Heart right ventricle (tissue), 16 donors: ENCODE results near the gene CBFA2T3. TPM values are rescaled to one million over a fixed set of nuclear protein-coding genes. Genes with fewer than 3 reads are reported as not detected.
"Not testable (repeated sequence)": the region's sequence is repeated elsewhere in the genome, so short reads cannot be mapped to it uniquely, and the experiment has no call there.

Experiments used
- ATAC-seq, 8 donors: fragments of 200-7000 bp; cut with Tn5 transposase; one replicate each; pipeline ENCODE4 v1.9.1; 2020; ENCODE audit warnings: mild to moderate bottlenecking in 8 of 8, moderate library complexity in 8 of 8, moderate number of reproducible peaks in 1 of 8
- DNase-seq, 2 donors: peaks; one replicate each; pipeline ENCODE4 v3.0.0-alpha.2; 2020
- H3K27ac ChIP-seq, 10 donors: fragments of 200-600 bp; sonication (generic) in 2 of 10; one replicate each; pipeline versions ENCODE4 v1.5.0 to v1.8.0; 2020 to 2022; ENCODE audit warnings: mild to moderate bottlenecking in 3 of 10
- H3K27me3 ChIP-seq, 7 donors: fragments of 200-600 bp; one replicate each; pipeline ENCODE4 v1.8.0; 2021 to 2022; ENCODE audit warnings: mild to moderate bottlenecking in 2 of 7
- H3K36me3 ChIP-seq, 9 donors: fragments of 200-600 bp; sonication (generic) in 1 of 9; one replicate each; pipeline versions ENCODE4 v1.5.0 to v1.8.0; 2020 to 2022; ENCODE audit warnings: mild to moderate bottlenecking in 2 of 9
- H3K4me1 ChIP-seq, 9 donors: fragments of 200-600 bp; sonication (generic) in 1 of 9; one replicate each; pipeline versions ENCODE4 v1.5.0 to v1.8.0; 2020 to 2022; ENCODE audit warnings: mild to moderate bottlenecking in 4 of 9
- H3K4me3 ChIP-seq, 10 donors: fragments of 200-600 bp; sonication (generic) in 2 of 10; one replicate each; pipeline versions ENCODE4 v1.5.0 to v1.8.0; 2020 to 2022; ENCODE audit warnings: mild to moderate bottlenecking in 7 of 10, moderate library complexity in 2 of 10
- H3K9me3 ChIP-seq, 11 donors: fragments of 200-600 bp in 10 of 11; sonication (generic) in 2 of 11; one replicate each; pipeline versions ENCODE4 v1.5.0 to v1.8.0; 2013 to 2022; ENCODE audit warnings: mild to moderate bottlenecking in 2 of 11, control low read depth in 1 of 11, moderate library complexity in 1 of 11
- WGBS, 2 donors: extraction: QIAGEN DNeasy Blood & Tissue Kit; methylation state at CpG; one replicate each; pipeline ENCODE4 v1.1.7; 2013; ENCODE audit warnings: inconsistent platforms in 1 of 2; 5-methylcytosine and 5-hydroxymethylcytosine counted together
- intact Hi-C, 10 donors: fragments of 100-400 bp; cut with DNase I; formaldehyde crosslinking; loops; one replicate each; pipeline versions ENCODE4 v1.11.1 to v1.14.2; 2022
- polyA plus RNA-seq, 2 donors: library from polyadenylated mRNA; stranded (reverse); fragments of 200-250 nt; gene quantifications; one replicate each; pipeline ENCODE4 v1.2.3, GENCODE V29; 2013
- total RNA-seq, 10 donors: library from RNA; stranded (reverse); fragmentation: NEBNext Ultra II Directional in 3 of 10; extraction: Animal tissue kit (Norgen Biotek cat#: 25700) in 3 of 10; gene quantifications; one replicate each; pipeline versions ENCODE4 v1.2.1 to v1.2.4, GENCODE V29; 2021 to 2023
- TF ChIP-seq, protein P1 (sequence below), 9 donors: fragments of 200-600 bp; sonication (generic) in 2 of 9; IDR thresholded peaks; one replicate each; pipeline versions ENCODE4 v1.5.0 to v1.8.0; 2021 to 2022; ENCODE audit warnings: antibody characterized with exemption in 9 of 9, mild to moderate bottlenecking in 5 of 9, moderate library complexity in 1 of 9
- donor health status: Arrhythmogenic right ventricular cardiomyopathy.
- donor health status: ischemic (EF 13 %, LVEDD 7.1; RV severe dilation, severe dysfunction).
- donor health status: healthy with polysubstance abuse.
- donor health status: DM: no; HTN: yes; CAD: no.
- donor health status: DM: no; HTN: no; CAD: no.
- donor health status: ischemic (EF 25% LVEDD 6.9; RV normal size, moderate dysfunction).
- donor health status: ischemic (EF 25% LVEDD 5.7; RV mildly dilated, moderate dysfunction).
- donor health status: healthy.
- donor health status: DM: yes; HTN: yes; CAD: no.
- donor health status: Ischemic cardiomyopathy.
- donor health status: ischemic (EF 35%, LVEDD 5.7; RV mildly dilated, moderate dysfunction).
- donor health status: nonischemic (EF 11% LVEDD 7.7; RV severe dilation, severe dysfunction).
- donor health status: DM: yes; HTN: yes; CAD: no.
- donor health status: PGD.
- donor health status: ischemic (EF 29% LVEDD 5.4; RV normal size, mild dysfunction).
- donor health status: nonischemic (EF 23%, LVEDD 6.1; RV moderate dilation, normal function).

CBFA2T3 gene
- total and polyA plus RNA-seq, 12 donors: 3.1 to 17.6 (median 6.1) TPM

DNA sequence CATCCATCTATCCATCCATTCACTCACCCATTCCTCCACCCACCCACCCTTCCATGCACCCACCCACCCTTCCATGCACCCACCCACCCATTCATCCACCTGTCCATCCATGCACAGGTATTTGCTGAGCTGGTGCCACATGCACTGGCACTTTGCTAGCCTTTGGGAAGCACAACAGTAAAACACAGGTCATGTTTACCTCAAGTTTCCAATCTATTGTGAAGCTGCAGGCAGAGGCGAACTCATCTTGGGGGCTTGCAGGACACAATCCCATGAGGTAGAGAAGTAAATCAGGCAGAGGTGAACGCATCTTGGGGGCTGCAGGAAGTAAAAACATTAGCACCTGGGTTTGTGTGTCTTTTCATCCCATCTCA, 35.6 kb upstream of the CBFA2T3 start:
- Histone ChIP-seq H3K9me3 (no peaks in the 10 kb centered on the region), H3K27ac (no peak overlapping the region), H3K36me3 (no peaks in the 10 kb centered on the region), H3K4me3 (no peak overlapping the region), H3K27me3 (peaks cover 4 to 40% (median 24%) of the 10 kb centered on the region in 7 donors), H3K4me1 (no peaks in the 10 kb centered on the region)
- intact Hi-C loops: no loop called here
- DNase-seq (no peak), ATAC-seq (no peak)
- 77 to 82% methylated on average over 2 of the region's 2 CpGs for WGBS, 2 donors
- TF ChIP-seq, protein P1, sequence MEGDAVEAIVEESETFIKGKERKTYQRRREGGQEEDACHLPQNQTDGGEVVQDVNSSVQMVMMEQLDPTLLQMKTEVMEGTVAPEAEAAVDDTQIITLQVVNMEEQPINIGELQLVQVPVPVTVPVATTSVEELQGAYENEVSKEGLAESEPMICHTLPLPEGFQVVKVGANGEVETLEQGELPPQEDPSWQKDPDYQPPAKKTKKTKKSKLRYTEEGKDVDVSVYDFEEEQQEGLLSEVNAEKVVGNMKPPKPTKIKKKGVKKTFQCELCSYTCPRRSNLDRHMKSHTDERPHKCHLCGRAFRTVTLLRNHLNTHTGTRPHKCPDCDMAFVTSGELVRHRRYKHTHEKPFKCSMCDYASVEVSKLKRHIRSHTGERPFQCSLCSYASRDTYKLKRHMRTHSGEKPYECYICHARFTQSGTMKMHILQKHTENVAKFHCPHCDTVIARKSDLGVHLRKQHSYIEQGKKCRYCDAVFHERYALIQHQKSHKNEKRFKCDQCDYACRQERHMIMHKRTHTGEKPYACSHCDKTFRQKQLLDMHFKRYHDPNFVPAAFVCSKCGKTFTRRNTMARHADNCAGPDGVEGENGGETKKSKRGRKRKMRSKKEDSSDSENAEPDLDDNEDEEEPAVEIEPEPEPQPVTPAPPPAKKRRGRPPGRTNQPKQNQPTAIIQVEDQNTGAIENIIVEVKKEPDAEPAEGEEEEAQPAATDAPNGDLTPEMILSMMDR (IDR thresholded peaks at IDR 0.05): no peak

DNA sequence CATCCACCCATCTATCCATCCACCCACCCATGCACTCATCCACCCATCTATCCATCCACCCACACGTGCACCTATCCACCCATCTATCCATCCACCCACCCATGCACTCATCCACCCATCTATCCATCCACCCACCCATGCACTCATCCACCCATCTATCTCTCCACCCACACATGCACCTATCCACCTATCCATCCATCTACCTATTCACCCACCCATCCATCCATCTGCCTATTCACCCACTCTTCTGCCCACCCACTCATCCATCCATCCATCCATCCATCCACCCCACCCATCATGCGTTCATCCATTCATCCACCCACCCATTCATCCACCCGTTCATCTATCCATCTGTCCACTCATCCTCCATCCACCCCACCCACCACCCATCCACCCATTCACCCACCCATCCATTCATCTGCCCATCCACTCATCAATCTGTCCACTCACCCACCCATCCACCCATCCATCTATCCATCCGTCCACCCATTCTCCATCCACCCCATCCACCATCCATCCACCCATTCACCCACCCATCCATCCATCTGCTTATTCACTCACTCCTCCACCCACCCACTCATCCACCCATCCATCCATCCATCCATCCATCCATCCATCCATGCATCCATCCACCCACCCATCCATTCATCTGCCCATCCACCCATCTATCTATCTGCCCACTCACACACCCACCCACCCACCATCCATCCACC, 35.1 kb upstream of the CBFA2T3 start:
- intact Hi-C loops: no loop called here
- Histone ChIP-seq H3K4me1 (no peaks in the 10 kb centered on the region), H3K36me3 (no peaks in the 10 kb centered on the region), H3K27me3 (peaks cover 4 to 46% (median 27%) of the 10 kb centered on the region in 7 donors), H3K9me3 (no peaks in the 10 kb centered on the region), H3K27ac (no peak overlapping the region), H3K4me3 (no peak overlapping the region)
- DNase-seq (no peak), ATAC-seq (no peak)
- TF ChIP-seq, protein P1 (IDR thresholded peaks at IDR 0.05): no peak
- 81 to 83% methylated on average over 4 of the region's 4 CpGs for WGBS, 2 donors

DNA sequence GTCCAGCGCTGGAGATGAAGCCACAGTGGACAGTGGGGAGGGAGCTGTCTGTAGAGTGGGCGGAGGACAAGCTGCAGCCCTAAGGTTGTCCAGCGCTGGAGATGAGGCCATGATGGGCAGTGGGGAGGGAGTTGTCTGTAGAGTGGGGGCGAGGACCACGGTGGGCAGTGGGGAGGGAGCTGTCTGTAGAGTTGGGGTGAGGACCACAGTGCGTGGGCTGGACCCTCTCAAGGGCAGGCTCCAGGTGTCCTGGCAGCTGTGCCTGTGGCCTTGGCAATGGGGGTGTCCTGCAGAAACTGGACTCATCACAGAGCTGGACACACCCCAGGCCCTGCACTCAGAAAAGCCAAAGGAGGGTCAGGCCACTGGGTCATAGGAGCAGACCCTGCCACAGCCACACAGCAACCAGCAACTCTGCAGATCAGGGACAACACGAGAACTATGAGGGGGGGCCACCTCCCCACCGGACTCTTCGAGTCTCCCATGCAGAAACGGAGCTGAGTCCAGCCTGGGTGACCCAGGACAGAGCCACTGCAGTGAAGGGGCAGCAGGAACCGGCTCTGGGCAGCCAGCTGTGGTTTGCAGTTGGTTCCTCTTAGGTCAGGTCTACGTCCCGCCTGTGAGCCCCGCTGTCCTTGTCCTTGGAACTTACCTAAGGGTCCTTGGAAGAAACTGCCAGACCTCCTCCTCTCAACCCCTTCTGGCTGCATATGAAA, 33.4 kb upstream of the CBFA2T3 start:
- TF ChIP-seq, protein P1 (IDR thresholded peaks at IDR 0.05): no peak
- no peak overlapping the region for H3K27ac ChIP-seq
- no peaks in the 10 kb centered on the region for H3K36me3 ChIP-seq
- no peak for DNase-seq
- ATAC-seq: peak in 1 of 8 donors; percentile 22
- no peak overlapping the region for H3K4me3 ChIP-seq
- WGBS, 2 donors: 77 to 79% methylated on average over 14 of the region's 14 CpGs
- H3K4me1 ChIP-seq: no peaks in the 10 kb centered on the region
- peaks cover 4 to 55% (median 35%) of the 10 kb centered on the region in 7 donors for H3K27me3 ChIP-seq
- no peaks in the 10 kb centered on the region for H3K9me3 ChIP-seq
- intact Hi-C loops: no loop called here

DNA sequence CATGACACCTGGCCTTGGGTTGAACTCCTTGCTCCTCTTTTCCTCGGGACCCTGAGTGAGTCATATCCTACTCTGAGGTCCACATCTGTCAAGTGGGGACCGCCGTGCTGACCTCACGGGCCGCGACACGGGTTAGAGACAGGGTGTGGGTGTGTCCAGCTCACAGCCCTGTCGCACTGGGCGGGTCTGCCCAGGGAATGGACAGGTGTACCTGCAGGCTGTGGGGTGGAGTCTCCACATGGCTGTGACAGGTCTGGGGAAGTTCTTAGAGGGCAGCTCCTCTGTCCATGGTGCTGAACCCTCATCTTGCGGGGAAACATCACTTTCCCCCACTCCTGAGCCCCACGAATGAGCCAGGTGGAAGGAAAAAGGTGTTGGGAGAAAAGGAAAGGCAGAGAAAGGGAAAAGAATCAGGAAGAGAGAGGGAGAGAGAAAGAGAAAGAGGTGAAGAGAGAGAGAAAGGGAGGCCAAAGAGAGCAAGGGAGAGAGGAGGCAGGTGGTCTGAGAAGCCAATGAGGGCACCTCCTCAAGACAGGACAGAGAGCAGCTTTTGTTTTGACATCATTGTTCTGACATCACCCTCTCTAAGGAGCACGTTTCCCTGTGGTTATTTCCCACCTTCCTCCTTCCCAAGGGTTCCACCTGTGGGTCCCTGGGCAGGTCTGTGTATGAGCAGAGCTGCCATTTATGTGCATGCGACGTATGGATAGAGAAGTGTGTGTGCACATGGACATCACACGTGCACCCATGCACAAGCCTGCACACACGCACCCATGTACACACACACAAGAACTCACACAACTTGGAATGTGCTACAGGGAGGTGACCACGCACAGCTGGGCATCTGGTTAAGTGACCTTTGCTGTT, 32.6 kb upstream of the CBFA2T3 start:
- Histone ChIP-seq H3K27me3 (peaks cover 1 to 53% (median 35%) of the 10 kb centered on the region in 7 donors), H3K27ac (no peak overlapping the region), H3K36me3 (no peaks in the 10 kb centered on the region), H3K9me3 (no peaks in the 10 kb centered on the region), H3K4me3 (no peak overlapping the region), H3K4me1 (peaks cover 0 to 2% (median under 1%) of the 10 kb centered on the region in 9 donors)
- ATAC-seq: peak in 1 of 8 donors; percentile 44
- intact Hi-C loops: no loop called here
- TF ChIP-seq, protein P1 (IDR thresholded peaks at IDR 0.05): no peak
- WGBS, 2 donors: 53 to 56% methylated on average over 17 of the region's 17 CpGs
- DNase-seq: no peak

DNA sequence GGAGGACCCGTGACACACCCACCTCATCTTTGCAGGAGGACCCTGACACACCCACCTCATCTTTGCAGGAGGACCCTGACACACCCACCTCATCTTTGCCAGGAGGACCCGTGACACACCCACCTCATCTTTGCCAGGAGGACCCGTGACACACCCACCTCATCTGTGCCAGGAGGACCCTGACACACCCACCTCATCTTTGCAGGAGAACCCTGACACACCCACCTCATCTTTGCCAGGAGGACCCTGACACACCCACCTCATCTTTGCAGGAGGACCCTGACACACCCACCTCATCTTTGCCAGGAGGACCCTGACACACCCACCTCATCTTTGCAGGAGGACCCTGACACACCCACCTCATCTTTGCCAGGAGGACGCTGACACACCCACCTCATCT, 31.8 kb upstream of the CBFA2T3 start:
- H3K4me3 ChIP-seq, H3K4me1 ChIP-seq, intact Hi-C loops, H3K36me3 ChIP-seq, H3K9me3 ChIP-seq, ATAC-seq, H3K27ac ChIP-seq, DNase-seq: not testable (repeated sequence)
- H3K27me3 ChIP-seq: peaks cover 0 to 55% (median 40%) of the 10 kb centered on the region in 7 donors
- 59 to 67% methylated on average over 4 of the region's 4 CpGs for WGBS, 2 donors
